Adrenal gland (tissue), 12 donors: ENCODE data around the gene ABCA8. TPM values are rescaled to one million over a fixed set of nuclear protein-coding genes. Genes with fewer than 3 reads are reported as not detected.
"Not testable (repeated sequence)": the region's sequence is repeated elsewhere in the genome, so short reads cannot be mapped to it uniquely, and the experiment has no call there.

Source experiments
- DNase-seq, 7 donors: peaks; one replicate each; pipeline ENCODE4 v3.0.0-alpha.2; 2019 to 2020
- H3K27ac ChIP-seq, 5 donors: fragments of 200-600 bp; sonication (generic) in 4 of 5; 1 replicate in 3 of 5; 2 replicates in 2 of 5; pipeline versions ENCODE4 v1.5.1 to v1.8.0; 2016 to 2020; ENCODE audit warnings: mild to moderate bottlenecking in 1 of 5
- H3K27me3 ChIP-seq: fragments of 200-600 bp; 2 replicates; pipeline ENCODE4 v1.8.0; 2021
- H3K36me3 ChIP-seq, 2 donors: fragments of 200-600 bp; replicated peaks in 1 of 2; 1 replicate in 1 of 2; 2 replicates in 1 of 2; pipeline versions ENCODE4 v1.5.1 to v1.8.0; 2018 to 2022
- H3K4me1 ChIP-seq, 2 donors: fragments of 200-600 bp; replicated peaks in 1 of 2; 1 replicate in 1 of 2; 2 replicates in 1 of 2; pipeline versions ENCODE4 v1.5.1 to v1.8.0; 2018 to 2021
- H3K4me3 ChIP-seq, 4 donors: fragments of 200-600 bp; sonication (generic) in 3 of 4; one replicate each; pipeline ENCODE4 v1.5.1; 2016 to 2018
- H3K9me3 ChIP-seq, 3 donors: fragments of 200-600 bp; sonication (generic) in 1 of 3; replicated peaks in 1 of 3; 1 replicate in 2 of 3; 2 replicates in 1 of 3; pipeline versions ENCODE4 v1.5.1 to v1.8.0; 2016 to 2021
- CTCF ChIP-seq, 6 experiments: fragments of 450-650 bp in 4 of 6; fragments of 200-600 bp in 2 of 6; sonication (generic) in 1 of 6; IDR thresholded peaks; 1 replicate in 5 of 6; 2 replicates in 1 of 6; pipeline versions ENCODE4 v1.5.1 to v1.8.0; 2016 to 2021; ENCODE audit warnings: antibody characterized with exemption in 6 of 6, mild to moderate bottlenecking in 2 of 6, moderate library complexity in 1 of 6
- POLR2A ChIP-seq, 2 donors: fragments of 450-650 bp; IDR thresholded peaks; one replicate each; pipeline ENCODE4 v1.6.1; 2017; ENCODE audit warnings: antibody characterized with exemption in 2 of 2, mild to moderate bottlenecking in 2 of 2, moderate library complexity in 1 of 2
- WGBS, 4 donors: extraction: QIAGEN DNeasy Blood & Tissue Kit in 2 of 4; methylation state at CpG; one replicate each; pipeline versions ENCODE4 v1.1.5 to v1.1.7; 2013 to 2017; 5-methylcytosine and 5-hydroxymethylcytosine counted together
- intact Hi-C, 2 donors: fragments of 100-400 bp; cut with DNase I; formaldehyde crosslinking; loops; one replicate each; pipeline versions ENCODE4 v1.14.1 to v1.15.0; 2022 to 2023
- polyA plus RNA-seq, 3 donors: library from polyadenylated mRNA; stranded (reverse); fragments of 200-250 nt in 2 of 3; fragments of 350-450 nt in 1 of 3; fragmentation: Illumina TruSeq in 1 of 3; extraction: RNeasy Lipid Tissue Mini Kit (QIAGEN cat#74804) in 1 of 3; gene quantifications; one replicate each; pipeline ENCODE4 v1.2.3, GENCODE V29; 2013 to 2014
- total RNA-seq, 9 donors: library from RNA; depleted of rRNA in 4 of 9; stranded (reverse); fragments of >200 nt in 4 of 9; fragments of 120-200 nt in 1 of 9; fragmentation: NEBNext Ultra II Directional in 1 of 9; extraction: Animal tissue kit (Norgen Biotek cat#: 25700) in 1 of 9; gene quantifications; one replicate each; pipeline versions ENCODE4 v1.1.0 to v1.2.4, GENCODE V29; 2013 to 2023
- donor health status: healthy with polysubstance abuse.
- donor health status: Bipolar disorder and iron deficiency.
- donor health status: DM: yes; HTN: yes; CAD: no.
- donor health status: DM: no; HTN: no; CAD: no.
- donor health status: DM: no; HTN: no; CAD: no.
- donor health status: DM: yes; HTN: yes; CAD: no.

ABCA8 gene
- total and polyA plus RNA-seq, 12 donors = 16.1 to 247 (median 116) TPM

- Histone ChIP-seq H3K27ac (no peak overlapping the region), H3K9me3 (no peaks in the 10 kb centered on the region), H3K36me3 (no peaks in the 10 kb centered on the region), H3K4me3 (no peak overlapping the region), H3K27me3 (no peaks in the 10 kb centered on the region), H3K4me1 (no peaks in the 10 kb centered on the region)
- TF ChIP-seq CTCF (IDR thresholded peaks at IDR 0.05) (no peak), POLR2A (IDR thresholded peaks at IDR 0.05) (no peak)
- 93 to 98% (median 94%) methylated on average over 4 of the region's 4 CpGs for WGBS, 4 donors
- DNase-seq = no peak
- intact Hi-C loops = loop anchor here in 1 of 2 donors (10.0 kb wide), 1 partner anchor 179 kb away; no protein-coding TSS in a partner anchor
Observed at GRCh38 chr17:68963958-68964357, 8.8 kb upstream of the ABCA8 start.

DNA sequence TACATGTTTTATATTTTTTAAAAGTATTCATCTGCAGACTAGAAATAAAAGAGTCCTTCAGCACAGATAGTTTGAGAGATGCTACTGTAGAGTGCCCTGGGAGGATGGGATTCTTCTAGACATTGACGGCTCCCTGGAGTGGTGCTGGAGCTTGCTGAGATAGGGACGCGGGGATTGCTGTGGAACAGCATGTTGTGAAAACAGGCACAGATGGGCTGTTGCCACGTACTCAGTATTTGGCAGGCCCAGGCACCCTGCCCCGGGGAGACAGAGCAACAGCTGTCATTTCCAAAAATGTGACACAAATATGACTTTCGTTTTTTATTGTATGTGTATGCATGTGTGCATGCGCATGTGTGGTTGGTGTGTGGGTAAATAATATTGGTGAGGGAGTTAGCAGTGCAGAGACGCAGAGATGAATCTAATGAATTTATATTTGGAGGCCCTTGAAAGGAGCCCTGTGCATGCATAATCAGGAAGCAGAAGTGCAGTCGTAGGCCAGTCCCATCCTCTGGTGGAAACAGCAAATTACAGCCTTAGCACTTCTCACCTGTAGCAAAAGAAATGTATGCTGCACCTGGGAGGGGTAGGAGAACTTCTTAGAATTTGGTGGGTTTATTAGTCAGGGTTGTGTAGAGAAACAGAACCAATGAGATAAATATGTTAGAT, 6.2 kb upstream of the ABCA8 start:
- WGBS, 4 donors = 83 to 92% (median 87%) methylated on average over 9 of the region's 9 CpGs
- Histone ChIP-seq H3K27ac (no peak overlapping the region), H3K9me3 (no peaks in the 10 kb centered on the region), H3K27me3 (no peaks in the 10 kb centered on the region), H3K4me1 (no peaks in the 10 kb centered on the region), H3K36me3 (no peaks in the 10 kb centered on the region), H3K4me3 (no peak overlapping the region)
- intact Hi-C loops = loop anchor here in 1 of 2 donors (10.0 kb wide), 1 partner anchor 177 kb away; no protein-coding TSS in a partner anchor
- no peak for TF ChIP-seq CTCF (IDR thresholded peaks at IDR 0.05)
- TF ChIP-seq POLR2A (IDR thresholded peaks at IDR 0.05) = no peak
- DNase-seq = no peak

DNA sequence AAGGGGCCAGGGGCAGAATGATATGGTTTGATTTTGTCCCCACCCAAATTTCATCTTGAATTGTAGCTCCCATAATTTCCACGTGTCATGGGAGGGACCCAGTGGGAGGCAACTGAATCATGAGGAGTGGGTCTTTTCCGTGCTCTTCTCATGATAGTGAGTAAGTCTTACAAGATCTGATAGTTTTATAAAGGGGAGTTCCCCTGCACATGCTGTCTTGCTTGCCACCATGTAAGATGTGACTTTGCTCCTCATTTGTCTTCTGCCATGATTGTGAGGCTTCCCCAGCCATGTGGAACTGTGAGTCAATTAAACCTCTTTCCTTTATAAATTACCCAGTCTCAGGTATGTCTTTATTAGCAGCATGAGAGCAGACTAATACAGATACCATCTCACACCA, 3.9 kb upstream of the ABCA8 start:
- intact Hi-C loops, DNase-seq, H3K4me3 ChIP-seq, H3K36me3 ChIP-seq, H3K4me1 ChIP-seq, H3K27ac ChIP-seq, H3K9me3 ChIP-seq, H3K27me3 ChIP-seq: not testable (repeated sequence)
- WGBS, 4 donors = 92 to 98% (median 97%) methylated on average over 2 of the region's 2 CpGs

DNA sequence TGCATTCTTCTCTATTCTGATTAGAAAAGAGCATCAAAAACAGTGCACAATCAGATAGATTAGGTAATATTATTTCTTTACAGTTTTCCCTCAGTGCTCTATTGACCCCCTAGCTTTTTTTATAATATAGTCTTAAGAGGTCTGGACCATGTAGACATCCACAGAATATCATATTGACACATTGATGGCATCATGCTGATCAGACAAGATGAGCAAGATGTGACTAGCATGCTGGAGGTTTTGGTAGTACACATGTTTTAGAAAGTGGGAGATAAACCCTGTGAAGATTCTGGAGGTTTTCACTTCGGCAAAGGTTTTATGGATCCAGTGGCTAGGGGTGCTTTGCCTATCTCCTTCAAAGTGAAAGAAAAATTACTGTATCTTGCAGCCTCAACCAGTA, 2.8 kb upstream of the ABCA8 start:
- peaks cover 8 to 9% of the 10 kb centered on the region in 2 donors for H3K4me1 ChIP-seq
- H3K27me3 ChIP-seq = no peaks in the 10 kb centered on the region
- intact Hi-C loops = no loop called here
- H3K4me3 ChIP-seq = no peak overlapping the region
- H3K27ac ChIP-seq = no peak overlapping the region
- H3K36me3 ChIP-seq = no peaks in the 10 kb centered on the region
- TF ChIP-seq POLR2A (IDR thresholded peaks at IDR 0.05) (no peak), CTCF (IDR thresholded peaks at IDR 0.05) (no peak)
- 93 to 100% (median 95%) methylated on average over 1 of the region's 1 CpG for WGBS, 4 donors
- no peak for DNase-seq
- no peaks in the 10 kb centered on the region for H3K9me3 ChIP-seq
